HEK293T (cell line): ENCODE results near the gene TCF12.

ENCODE experiments used
- ELF4 ChIP-seq: fragments of 450-650 bp; IDR thresholded peaks from 2 replicates; pipeline ENCODE4 v1.6.1; 2017; ENCODE audit warnings: antibody characterized with exemption
- FOXK2 ChIP-seq: fragments of 450-650 bp; IDR thresholded peaks from 2 replicates; pipeline ENCODE4 v1.6.1; 2016; ENCODE audit warnings: mild to moderate bottlenecking
- SUZ12 ChIP-seq: fragments of 450-650 bp; IDR thresholded peaks from 2 replicates; pipeline ENCODE4 v1.6.1; 2016; ENCODE audit warnings: mild to moderate bottlenecking

- no peak for TF ChIP-seq FOXK2
- TF ChIP-seq SUZ12 = no peak
- TF ChIP-seq ELF4 = no peak
Observed at GRCh38 chr15:57296473-57297162, 378.2 kb downstream of the TCF12 start.
